ENCODE measurements around the gene DCAF17.
"Not testable (repeated sequence)": the region's sequence is repeated elsewhere in the genome, so short reads cannot be mapped to it uniquely, and the experiment has no call there.

The DCAF17 gene

DNA sequence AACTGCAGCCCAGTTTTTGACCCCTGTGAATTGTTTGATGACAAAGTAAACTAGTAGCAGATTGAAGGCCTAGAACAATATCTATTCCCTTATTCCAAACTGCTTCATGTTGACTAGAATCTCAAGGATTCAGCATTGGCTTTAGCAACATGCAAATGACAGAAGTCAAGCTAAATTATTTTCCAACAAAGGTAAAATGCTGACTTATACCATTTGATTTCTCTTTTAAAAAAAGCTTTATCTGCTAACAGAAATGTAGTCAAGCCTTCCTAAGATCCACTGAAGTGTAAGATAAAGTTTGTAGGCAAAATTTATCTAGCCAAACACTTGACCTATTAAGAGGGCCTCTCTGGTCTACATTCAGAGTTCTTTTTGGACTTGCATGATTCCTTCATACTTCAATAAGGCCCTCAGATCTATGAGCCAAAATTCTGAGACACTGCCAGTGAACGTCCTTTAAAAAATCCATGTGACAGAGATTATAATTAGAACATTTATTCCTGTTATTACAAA, 78.7 kb downstream of the DCAF17 start:
- DNase-seq (ENCODE audit: low read depth in 2 of 2) = no peak

DNA sequence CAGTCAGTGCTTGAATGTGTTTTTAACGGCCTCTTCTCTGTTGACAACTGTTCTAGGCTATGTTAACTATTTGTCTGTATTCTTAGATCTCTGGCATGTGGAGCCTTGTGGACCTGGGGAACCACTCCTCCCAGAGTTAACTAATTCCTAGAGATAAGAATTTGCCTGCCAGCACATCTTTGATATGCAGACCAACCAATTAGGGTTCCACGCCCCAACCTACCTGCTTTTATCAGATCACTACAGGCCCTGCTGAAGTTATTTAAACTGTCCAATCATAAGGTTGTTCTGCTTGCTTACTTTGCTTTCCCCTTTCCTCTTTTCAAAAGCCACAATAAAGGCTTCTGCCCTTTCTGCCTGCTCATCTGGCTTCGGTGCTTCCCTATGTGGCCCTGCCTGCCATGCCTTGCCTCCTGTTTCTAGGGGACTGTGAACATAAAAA, 79.7 kb downstream of the DCAF17 start:
- no peak for DNase-seq (ENCODE audit: low read depth in 2 of 2)

DNA sequence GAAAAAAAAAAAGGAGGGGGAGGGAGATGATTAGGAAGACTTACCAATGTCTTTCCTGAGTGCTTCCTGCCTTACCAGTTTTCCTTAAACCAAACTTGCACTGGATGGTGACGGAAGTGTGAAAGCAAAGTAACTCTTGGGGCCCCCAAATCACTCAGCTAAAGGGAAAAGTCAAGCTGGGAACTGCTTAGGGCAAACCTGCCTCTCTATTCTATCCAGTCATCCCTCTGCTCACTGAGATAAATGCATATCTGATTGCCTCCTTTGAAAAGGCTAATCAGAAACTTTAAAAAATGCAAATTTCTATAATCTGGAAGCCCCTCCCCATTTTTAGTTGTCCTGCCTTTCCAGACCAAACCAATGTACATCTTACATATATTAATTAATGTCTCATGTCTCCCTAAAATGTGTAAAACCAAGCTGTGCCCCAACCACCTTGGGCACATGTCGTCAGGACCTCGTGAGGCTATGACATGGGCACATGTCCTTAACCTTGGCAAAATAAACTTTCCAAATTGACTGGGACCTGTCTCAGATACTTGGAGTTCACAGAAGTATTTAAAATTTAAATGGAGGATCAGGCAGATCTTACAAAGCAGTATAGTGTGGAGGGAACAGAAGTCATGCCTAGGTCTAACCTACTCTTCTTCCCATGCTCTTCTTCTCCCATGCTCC, 81.0 kb downstream of the DCAF17 start:
- no peak for DNase-seq (ENCODE audit: low read depth in 2 of 2)

DNA sequence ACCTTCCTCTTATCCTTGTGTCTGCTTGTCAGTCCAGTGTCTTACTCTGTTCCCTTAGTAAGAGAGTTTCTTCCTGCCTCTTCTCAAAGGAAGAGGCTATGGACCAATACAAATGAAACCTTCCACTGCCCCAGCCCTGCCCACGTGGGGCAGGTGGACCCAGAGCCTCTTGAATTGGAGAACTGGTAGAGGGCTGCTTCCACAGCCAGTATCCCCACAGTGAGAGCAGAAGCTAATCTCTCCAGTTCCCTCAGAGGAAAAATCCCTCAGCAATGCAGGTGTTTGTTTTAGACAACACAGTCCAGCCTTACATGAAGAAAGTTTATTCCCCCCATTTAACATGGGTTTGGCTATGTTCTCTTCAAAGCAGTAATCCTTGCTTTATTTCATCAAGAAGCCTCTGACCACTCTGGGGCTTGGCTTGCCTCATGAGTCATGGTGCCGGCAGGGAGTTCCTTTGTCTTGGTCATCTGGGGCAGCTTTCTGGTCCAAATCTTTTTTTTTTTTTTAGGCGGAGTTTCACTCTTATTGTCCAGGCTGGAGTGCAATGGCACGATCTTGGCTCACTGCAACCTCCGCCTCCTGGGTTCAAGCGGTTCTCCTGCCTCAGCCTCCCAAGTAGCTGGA, 81.8 kb downstream of the DCAF17 start:
- DNase-seq (ENCODE audit: low read depth in 2 of 2) = no peak

DNA sequence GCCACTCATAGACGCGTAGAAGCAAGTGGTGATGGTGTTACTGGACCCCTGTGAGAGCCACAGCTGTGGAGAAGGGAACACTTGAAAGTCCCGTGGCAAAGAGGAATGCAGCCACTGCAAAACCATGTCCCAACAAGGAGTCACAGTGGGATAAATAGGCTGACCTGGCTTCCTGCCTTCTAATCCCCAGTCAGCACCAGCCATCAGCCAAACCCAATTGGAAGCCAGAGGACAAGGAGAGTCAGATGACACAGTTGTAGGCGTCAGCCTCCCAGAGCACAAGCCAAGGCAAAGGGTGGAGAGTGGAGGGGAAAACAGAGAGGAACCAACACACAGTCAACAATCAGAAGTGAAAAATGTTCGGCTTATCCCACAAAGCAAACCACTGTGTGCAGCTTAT, 82.8 kb downstream of the DCAF17 start:
- DNase-seq (ENCODE audit: low read depth in 2 of 2) = no peak

DNA sequence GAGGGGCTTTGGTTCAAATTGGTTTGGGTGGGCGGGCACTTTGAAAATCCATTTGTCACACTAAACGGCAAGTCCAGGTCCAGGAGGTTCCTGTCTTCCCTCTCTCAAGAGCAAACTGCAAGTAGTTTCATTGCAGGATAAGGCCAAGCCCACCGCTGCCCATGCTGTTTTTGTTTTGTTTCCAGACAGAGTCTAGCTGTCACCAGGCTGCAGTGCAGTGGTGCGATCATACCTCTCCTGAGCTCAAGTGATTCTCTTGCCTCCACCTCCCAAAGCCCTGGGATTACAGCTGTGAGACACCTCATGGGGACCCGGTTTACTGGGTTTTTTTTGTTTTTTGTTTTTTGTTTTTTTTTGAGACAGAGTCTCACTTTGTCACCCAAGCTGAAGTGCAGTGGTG, 86.4 kb downstream of the DCAF17 start:
- no peak for DNase-seq (ENCODE audit: low read depth in 2 of 2)

DNA sequence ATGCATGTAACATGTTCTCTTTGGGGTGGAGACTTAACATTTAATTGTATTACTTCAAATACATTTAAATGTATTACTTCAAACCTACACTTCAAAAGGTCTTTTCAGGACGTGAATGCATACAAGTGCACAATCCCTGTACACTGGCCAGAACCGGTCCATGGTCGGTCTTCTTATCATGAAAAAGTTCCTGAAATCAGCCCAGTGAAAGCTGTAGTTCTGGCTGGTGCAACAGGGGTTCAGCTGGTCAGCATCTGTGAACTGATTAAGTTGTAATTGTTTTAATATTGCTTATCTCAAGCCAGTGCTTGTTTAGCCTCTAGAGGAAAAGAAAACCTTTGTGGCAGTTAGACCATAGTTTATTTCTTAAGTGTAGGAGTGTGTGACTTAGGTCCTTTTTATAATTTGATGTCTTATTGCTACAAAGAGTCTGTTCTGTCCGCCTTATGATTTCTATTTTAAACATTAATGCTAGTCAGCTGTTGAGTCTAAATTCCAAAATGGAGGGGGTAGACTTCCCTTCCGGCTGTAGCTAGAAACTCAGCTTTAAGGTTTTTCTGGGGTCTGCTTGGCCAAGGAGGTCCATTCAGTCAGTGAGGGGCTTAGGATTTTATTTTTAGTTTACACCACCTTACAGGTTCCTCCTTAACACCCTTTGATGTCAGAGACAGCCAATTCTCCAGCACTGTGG, 87.5 kb downstream of the DCAF17 start:
- no peak for DNase-seq (ENCODE audit: low read depth in 2 of 2)

DNA sequence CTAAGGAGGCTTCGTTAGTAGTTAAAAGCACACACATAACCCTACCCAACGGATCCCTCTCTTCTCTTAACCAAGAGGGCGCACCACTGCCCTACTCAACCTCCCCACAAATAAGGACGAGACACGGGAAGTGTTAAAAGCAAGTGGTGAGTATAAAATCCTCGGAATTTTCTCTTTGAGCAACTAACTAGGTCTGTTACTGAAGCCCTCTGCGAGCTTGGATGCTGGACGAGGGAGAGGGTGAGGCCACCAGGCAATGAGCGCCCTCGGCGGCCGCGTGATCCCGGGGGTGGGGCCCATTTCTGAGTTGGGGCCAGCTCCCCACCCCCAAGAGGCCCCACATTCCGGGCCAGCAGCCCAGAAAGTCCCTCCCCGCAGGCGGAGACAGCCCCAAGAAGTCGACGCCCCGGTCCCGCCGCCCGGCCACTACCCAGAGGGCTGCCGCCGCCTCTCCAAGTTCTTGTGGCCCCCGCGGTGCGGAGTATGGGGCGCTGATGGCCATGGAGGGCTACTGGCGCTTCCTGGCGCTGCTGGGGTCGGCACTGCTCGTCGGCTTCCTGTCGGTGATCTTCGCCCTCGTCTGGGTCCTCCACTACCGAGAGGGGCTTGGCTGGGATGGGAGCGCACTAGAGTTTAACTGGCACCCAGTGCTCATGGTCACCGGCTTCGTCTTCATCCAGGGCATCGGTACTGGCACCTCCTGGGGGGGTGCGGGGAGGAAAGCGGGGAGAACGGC, 88.2 kb downstream of the DCAF17 start, which contains the start of gene CYBRD1:
CYBRD1 (plus strand) TSS at position 423 of the 736 bp plus-strand sequence; CDS start at position 495, 72 bp downstream.
- DNase-seq (ENCODE audit: low read depth in 2 of 2) = peak in 1 of 2 experiments; percentile 18

DNA sequence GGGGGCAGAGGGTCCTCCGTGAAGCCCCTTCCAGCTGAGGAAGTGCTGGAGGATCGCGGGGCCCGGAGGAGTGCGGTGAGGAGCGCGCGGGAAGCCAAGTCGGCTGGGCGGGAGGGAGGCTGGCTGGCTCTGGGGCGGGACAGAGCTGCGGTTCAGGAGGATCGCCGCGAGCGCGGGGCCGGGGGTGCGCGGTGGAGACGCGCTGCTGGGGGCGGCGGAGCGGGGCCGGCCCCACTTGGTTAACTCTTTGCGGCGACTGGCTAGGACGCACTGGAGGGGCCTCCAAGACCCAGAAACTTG, 88.7 kb downstream of the DCAF17 start:
- peak in 1 of 2 experiments; percentile 6 for DNase-seq (ENCODE audit: low read depth in 2 of 2)

DNA sequence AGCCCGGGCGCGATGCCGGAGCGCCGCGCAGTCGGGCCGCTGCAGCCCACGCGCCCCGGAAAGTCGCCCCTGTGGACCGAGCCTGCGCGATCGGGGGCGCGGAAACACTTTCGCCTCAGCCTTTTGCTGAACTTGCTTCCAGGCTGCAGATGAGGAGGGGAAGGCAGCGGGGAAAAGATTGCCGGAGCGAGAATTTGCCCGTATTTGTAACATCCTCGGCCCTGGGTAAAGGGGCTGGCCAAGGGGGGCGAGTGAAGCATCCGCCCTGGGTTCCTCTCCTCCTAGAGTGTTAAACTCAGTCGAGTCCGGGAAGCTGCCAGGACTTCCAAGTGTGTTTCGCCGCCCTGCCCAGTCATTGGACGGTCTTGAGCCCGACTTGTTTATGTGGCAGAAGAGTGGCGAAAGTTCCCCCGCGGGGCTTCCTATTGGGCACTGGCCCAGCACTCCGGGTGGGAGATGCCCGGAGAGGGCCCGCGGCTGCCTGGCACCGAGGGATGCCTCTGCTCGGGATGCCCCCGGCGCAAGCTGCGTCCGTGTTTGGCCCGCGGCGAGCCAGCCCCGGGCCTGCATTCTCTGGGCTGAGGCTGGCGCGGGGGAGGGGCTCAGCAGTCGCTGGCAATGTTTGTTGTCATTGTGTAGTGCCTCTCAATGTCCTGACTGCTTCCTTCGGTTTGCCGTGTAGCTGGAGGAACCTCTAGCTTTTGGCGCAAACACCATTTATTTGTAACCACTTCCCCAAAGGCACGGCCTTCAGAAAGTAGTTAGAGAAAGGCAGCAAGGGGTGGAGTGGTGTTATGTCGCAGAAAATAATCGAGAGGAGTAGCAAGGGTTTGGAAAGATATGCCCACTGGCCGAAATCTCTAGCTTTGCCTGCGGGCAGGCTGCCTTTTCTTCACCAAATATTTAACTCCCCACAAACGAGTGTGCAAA, 89.3 kb downstream of the DCAF17 start:
- peak in 1 of 2 experiments; percentile 3 for DNase-seq (ENCODE audit: low read depth in 2 of 2)

DNA sequence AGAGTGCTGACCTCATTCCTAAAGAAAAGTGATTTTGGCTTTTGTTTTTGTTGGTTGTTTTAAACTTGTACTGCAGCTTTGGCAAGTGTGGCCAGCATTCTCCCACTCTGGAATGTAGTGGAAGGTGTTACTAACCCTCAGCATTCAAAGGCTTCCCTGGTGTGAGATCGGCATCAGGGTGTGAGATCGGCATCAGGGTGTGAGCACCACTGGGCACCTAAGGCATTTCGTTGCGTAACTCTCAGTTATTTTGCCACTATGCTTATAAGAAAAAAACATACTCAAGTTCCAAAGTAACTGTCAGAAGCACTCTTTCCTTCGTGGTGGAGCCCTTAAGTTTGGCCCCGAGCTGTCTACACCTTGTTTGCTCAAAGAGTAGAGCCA, 90.0 kb downstream of the DCAF17 start:
- DNase-seq (ENCODE audit: low read depth in 2 of 2) = no peak

DNA sequence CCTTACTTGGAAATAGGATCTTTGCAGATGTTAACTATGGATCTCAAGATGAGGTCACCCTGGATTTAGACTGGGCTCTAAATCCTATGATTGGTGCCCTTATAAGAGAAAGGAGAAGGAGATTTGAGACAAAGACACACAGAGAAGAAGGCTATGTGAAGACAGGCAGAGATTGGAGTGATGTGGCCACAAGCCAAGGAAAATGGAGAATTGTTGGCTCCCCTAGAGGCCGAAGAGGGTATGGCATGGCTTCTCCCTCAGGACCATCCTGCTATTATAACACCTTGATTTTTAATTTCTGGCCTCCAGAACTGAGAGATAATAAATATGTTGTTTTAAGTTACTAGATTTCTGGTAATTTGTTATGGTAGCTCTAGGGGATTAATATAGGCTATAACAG, 95.9 kb downstream of the DCAF17 start:
- DNase-seq (ENCODE audit: low read depth in 2 of 2) = peak in 1 of 2 experiments; percentile 19

DNA sequence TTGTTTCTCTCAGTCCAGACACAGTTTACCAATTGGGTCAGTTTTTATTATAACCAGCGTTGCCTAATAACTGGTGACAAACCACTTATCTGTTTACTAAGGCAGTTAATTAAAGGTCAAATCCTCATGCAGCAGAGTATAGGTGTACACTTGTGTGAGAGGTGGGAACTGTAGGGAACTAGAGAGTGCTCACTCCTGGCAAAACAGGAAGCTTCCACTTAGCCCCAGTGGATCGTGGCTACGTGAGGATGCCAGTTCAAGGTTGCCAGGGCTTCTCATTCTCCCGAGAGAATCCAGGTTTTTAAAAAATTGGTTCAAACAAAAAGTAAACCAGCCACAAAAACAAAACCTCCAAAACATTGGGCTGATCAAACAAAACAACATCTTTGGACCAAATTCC, 96.4 kb downstream of the DCAF17 start:
- no peak for DNase-seq (ENCODE audit: low read depth in 2 of 2)

DNA sequence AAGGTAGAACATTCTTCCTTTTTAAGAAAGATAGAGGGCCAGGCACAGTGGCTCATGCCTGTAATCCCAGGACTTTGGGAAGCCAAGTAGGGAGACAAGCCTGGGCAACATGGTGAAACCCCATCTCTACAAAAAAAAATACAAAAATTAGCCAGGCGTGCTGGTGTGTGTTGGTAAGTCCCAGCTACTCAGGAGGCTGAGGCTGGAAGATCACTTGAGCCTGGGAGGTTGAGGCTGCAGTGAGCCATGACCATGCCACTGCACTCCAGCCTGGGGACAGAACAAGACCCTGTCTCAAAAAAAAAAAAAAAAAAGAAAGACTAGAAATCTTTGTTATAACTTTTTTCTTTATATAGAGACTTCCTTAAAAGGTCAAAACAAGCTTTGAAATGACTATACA, 96.8 kb downstream of the DCAF17 start:
- DNase-seq (ENCODE audit: low read depth in 2 of 2) = not testable (repeated sequence)

DNA sequence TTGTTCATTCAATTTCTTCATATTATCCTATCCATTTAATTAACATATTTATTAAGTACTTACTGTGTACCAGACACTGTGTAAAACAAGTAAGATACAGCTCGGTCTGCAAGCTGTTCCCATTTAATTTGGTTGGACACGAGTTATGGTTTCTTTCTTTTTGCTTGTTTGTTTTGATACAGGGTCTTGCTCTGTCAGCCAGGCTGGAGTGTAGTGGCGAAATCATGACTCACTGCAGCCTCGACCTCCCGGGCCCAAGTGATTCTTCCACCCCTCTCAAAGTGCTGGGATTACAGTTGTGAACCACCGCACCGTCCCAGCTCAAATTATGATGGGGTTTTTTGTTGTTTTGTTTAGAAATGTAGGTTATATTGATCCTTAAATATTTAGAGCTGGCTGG, 97.3 kb downstream of the DCAF17 start:
- DNase-seq (ENCODE audit: low read depth in 2 of 2) = no peak

DNA sequence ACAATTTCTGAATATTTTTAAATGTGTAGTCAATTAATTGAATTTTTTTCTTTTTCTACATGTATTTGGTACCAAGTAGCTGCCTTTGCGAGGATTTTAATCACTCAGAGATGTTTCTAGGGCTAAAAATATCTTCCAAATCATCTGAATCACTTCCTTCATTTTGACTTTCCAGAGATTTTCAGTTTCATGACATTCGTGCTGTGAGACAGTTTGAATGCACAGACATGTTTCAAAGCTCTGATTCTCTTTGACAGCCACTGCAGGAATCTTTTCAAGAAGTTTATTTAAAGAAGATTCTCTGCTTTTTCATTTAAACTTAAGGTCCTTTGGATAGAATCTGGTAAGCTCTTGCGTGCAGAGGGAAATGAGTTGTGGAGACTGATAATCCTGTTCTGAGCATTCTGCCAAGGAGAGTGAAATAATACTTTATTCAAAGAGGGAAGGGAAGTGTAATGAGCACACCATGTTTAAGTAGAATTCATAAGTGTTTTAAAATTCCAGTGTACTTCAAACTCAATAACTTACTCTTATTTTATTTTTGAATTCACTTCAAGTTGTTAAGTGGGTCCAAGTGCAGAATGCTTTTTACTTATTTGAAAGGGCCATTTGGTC, 97.9 kb downstream of the DCAF17 start:
- no peak for DNase-seq (ENCODE audit: low read depth in 2 of 2)

DNA sequence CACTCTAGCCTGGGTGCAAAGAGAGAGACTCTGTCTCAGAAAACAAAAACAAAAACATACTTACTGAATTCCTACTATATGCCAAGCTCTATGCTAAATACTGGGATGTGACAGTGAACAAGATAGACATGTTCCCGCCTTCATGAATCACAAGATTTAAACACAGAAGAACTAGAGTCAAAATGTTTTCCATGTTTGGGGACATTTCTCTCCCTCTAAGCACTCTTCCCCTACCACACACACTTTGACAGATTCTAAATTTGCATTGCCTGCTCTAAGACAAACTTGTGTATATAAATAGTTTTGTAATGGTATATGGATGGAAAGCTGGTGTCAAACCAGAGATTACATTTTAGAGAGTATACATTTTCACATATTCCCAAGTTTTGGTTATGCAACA, 99.3 kb downstream of the DCAF17 start:
- DNase-seq (ENCODE audit: low read depth in 2 of 2) = no peak

Data from stimulated activated CD4-positive, alpha-beta T cell treated with anti-CD3 and anti-CD28 coated beads, Interleukin-12 subunit alpha, Interleukin-12 subunit beta, amount 100 ng/mL, for 24 hours (primary cell).